ENCODE measurements around the gene NAP1L5.

GRCh38 chr4:88674565-88674964 lies 23.1 kb downstream of the NAP1L5 start:
- TF ChIP-seq CTCF (IDR thresholded peaks at IDR 0.05; ENCODE audit: insufficient read depth, low read length, poor library complexity, severe bottlenecking) (no peak), EZH2phosphoT487 (conservative IDR thresholded peaks at IDR 0.05; ENCODE audit: low read length) (no peak)
